Spleen (tissue), 11 donors: ENCODE results near the gene DOCK2. TPM values are rescaled to one million over a fixed set of nuclear protein-coding genes. Genes with fewer than 3 reads are reported as not detected.
"Not testable (repeated sequence)": the region's sequence is repeated elsewhere in the genome, so short reads cannot be mapped to it uniquely, and the experiment has no call there.

Source experiments
- DNase-seq: peaks from one replicate; pipeline ENCODE4 v3.0.0-alpha.2; 2020
- H3K27ac ChIP-seq, 8 donors: fragments of 200-600 bp; sonication (generic) in 7 of 8; 1 replicate in 4 of 8; 2 replicates in 4 of 8; pipeline versions ENCODE4 v1.5.0 to v1.8.0; 2016 to 2021; ENCODE audit warnings: inconsistent platforms in 4 of 8, mild to moderate bottlenecking in 4 of 8, moderate library complexity in 1 of 8
- H3K27me3 ChIP-seq, 7 donors: fragments of 200-600 bp; sonication (generic) in 6 of 7; replicated peaks in 1 of 7; 1 replicate in 4 of 7; 2 replicates in 3 of 7; pipeline versions ENCODE4 v1.5.0 to v1.8.0; 2016 to 2021; ENCODE audit warnings: inconsistent platforms in 3 of 7, mild to moderate bottlenecking in 1 of 7
- H3K36me3 ChIP-seq, 6 donors: fragments of 200-600 bp; sonication (generic) in 5 of 6; 1 replicate in 4 of 6; 2 replicates in 2 of 6; pipeline versions ENCODE4 v1.5.0 to v1.8.0; 2016 to 2021; ENCODE audit warnings: inconsistent platforms in 2 of 6
- H3K4me1 ChIP-seq, 6 donors: fragments of 200-600 bp; sonication (generic) in 5 of 6; 1 replicate in 3 of 6; 2 replicates in 3 of 6; pipeline versions ENCODE4 v1.5.0 to v1.8.0; 2016 to 2021; ENCODE audit warnings: inconsistent platforms in 3 of 6
- H3K4me3 ChIP-seq, 8 donors: fragments of 200-600 bp; sonication (generic) in 7 of 8; 1 replicate in 4 of 8; 2 replicates in 4 of 8; pipeline versions ENCODE4 v1.5.0 to v1.8.0; 2016 to 2021; ENCODE audit warnings: inconsistent platforms in 4 of 8, mild to moderate bottlenecking in 4 of 8, moderate library complexity in 2 of 8
- H3K9me3 ChIP-seq, 8 donors: fragments of 200-600 bp; sonication (generic) in 7 of 8; 1 replicate in 4 of 8; 2 replicates in 4 of 8; pipeline versions ENCODE4 v1.5.0 to v1.8.0; 2016 to 2021; ENCODE audit warnings: inconsistent platforms in 4 of 8
- POLR2A ChIP-seq, 3 donors: fragments of 450-650 bp; IDR thresholded peaks; one replicate each; pipeline ENCODE4 v1.5.1; 2017; ENCODE audit warnings: antibody characterized with exemption in 3 of 3, mild to moderate bottlenecking in 1 of 3
- POLR2AphosphoS5 ChIP-seq, 3 donors: sonication (generic); formaldehyde crosslinking; IDR thresholded peaks; one replicate each; pipeline ENCODE4 v1.5.1; 2017; ENCODE audit warnings: antibody characterized with exemption in 3 of 3
- WGBS, 5 donors: extraction: QIAGEN DNeasy Blood & Tissue Kit in 3 of 5; methylation state at CpG; one replicate each; pipeline versions ENCODE4 v1.1.5 to v1.1.7; 2013 to 2018; 5-methylcytosine and 5-hydroxymethylcytosine counted together
- intact Hi-C: fragments of 100-400 bp; cut with DNase I; formaldehyde crosslinking; loops from one replicate; pipeline ENCODE4 v1.15.0; 2023; ENCODE audit warnings: low total_unique reads
- polyA plus RNA-seq, 3 donors: library from polyadenylated mRNA; stranded (reverse); fragments of 200-250 nt; gene quantifications; one replicate each; pipeline ENCODE4 v1.2.1, GENCODE V29; 2013
- total RNA-seq, 7 donors: library from RNA; depleted of rRNA in 3 of 7; stranded (reverse); fragments of >200 nt in 3 of 7; fragmentation: NEBNext Ultra II Directional in 4 of 7; extraction: Animal tissue kit (Norgen Biotek cat#: 25700) in 4 of 7; gene quantifications; one replicate each; pipeline versions ENCODE4 v1.1.0 to v1.2.1, GENCODE V29; 2016 to 2021
- TF ChIP-seq, protein P1 (sequence below), 11 experiments: fragments of 200-600 bp in 7 of 11; fragments of 450-650 bp in 4 of 11; sonication (generic) in 4 of 11; IDR thresholded peaks in 8 of 11; conservative IDR thresholded peaks in 3 of 11; 1 replicate in 7 of 11; 2 replicates in 4 of 11; pipeline versions ENCODE4 v1.4.0 to v1.8.0; 2016 to 2021; ENCODE audit warnings: antibody characterized with exemption in 11 of 11, inconsistent platforms in 4 of 11, mild to moderate bottlenecking in 1 of 11
- donor health status: healthy with polysubstance abuse.
- donor health status: DM: no; HTN: no; CAD: no; lungs with moderate emphysema.
- donor health status: DM: no; HTN: no; CAD: no.
- donor health status: Bipolar disorder and iron deficiency.
- donor health status: healthy.
- donor health status: DM: no; HTN: no; CAD: no.
- donor health status: DM: yes; HTN: yes; CAD: no.

DOCK2 gene
- total and polyA plus RNA-seq, 10 donors: 30.6 to 321 (median 198) TPM

DNA sequence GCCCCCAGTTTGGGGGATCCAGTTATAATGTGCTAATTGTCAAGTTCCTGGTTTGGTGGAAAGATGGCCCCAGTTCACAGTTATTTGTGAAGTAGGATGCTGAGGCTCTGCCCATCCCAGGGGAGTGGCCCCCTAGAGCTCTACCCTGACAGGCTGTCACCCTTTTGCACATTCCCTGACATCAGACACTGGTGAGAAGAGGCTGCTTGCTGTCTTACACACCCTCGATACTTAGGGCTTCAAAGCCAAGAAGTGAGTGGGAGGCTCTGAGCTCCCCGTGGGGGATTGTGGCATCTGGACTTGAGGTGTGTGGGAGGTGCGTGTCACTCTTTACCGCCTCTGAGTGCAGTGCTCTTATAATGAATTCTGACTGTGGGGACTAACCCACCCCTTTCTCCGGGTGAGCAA is 168.5 kb downstream of the DOCK2 start:
- intact Hi-C loops: no loop called here
- DNase-seq: no peak
- no peaks in the 10 kb centered on the region for H3K27me3 ChIP-seq
- no peak for TF ChIP-seq POLR2AphosphoS5 (IDR thresholded peaks at IDR 0.05)
- no peak for TF ChIP-seq POLR2A (IDR thresholded peaks at IDR 0.05)
- TF ChIP-seq, protein P1, sequence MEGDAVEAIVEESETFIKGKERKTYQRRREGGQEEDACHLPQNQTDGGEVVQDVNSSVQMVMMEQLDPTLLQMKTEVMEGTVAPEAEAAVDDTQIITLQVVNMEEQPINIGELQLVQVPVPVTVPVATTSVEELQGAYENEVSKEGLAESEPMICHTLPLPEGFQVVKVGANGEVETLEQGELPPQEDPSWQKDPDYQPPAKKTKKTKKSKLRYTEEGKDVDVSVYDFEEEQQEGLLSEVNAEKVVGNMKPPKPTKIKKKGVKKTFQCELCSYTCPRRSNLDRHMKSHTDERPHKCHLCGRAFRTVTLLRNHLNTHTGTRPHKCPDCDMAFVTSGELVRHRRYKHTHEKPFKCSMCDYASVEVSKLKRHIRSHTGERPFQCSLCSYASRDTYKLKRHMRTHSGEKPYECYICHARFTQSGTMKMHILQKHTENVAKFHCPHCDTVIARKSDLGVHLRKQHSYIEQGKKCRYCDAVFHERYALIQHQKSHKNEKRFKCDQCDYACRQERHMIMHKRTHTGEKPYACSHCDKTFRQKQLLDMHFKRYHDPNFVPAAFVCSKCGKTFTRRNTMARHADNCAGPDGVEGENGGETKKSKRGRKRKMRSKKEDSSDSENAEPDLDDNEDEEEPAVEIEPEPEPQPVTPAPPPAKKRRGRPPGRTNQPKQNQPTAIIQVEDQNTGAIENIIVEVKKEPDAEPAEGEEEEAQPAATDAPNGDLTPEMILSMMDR (IDR thresholded peaks at IDR 0.05 in 8 of 11, conservative IDR thresholded peaks at IDR 0.05 in 3 of 11): no peak
- 26 to 73% (median 51%) methylated on average over 4 to 5 of the region's 5 CpGs for WGBS, 5 donors
- no peak overlapping the region for H3K27ac ChIP-seq
- no peak overlapping the region for H3K4me3 ChIP-seq
- peaks cover 0 to 83% (median 14%) of the 10 kb centered on the region in 6 donors for H3K36me3 ChIP-seq
- peaks cover 0 to 40% (median 7%) of the 10 kb centered on the region in 6 donors for H3K4me1 ChIP-seq
- no peaks in the 10 kb centered on the region for H3K9me3 ChIP-seq

DNA sequence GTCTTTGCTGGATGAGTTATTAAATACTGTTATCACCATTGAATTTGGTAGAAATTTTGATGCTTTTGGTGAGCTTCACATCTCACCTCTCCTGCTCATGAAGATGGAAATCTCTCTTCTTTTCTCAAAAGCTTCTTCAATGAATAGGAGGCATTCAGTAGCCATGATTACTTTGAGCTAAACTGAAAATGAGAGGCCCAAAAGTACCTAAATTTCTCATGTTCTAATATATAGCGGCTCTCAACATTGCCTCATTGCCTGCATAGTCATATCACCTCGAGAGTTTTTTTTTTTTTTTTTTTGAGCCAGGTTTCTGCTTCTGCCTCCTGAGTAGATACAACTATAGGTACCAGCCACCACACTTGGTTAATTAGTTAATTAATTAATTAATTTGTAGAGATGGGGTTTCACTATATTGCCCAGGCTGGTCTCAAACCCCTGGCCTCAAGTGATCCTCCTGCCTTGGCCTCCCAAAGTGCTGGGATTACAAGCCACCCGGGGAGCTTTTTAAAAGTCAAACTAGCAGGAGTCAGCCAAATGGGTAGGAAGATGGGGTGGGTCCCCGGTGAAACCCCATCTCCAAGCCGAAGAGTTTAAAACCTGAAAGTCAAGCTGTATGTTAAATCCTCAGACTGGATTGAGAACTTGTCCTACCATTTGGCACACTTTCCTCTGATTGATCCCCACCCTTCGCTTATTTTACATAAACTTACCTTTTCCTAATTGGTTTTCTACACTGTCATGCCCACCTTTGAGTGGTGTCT is 169.0 kb downstream of the DOCK2 start:
- intact Hi-C loops: no loop called here
- 71 to 87% (median 77%) methylated on average over 6 of the region's 6 CpGs for WGBS, 5 donors

DNA sequence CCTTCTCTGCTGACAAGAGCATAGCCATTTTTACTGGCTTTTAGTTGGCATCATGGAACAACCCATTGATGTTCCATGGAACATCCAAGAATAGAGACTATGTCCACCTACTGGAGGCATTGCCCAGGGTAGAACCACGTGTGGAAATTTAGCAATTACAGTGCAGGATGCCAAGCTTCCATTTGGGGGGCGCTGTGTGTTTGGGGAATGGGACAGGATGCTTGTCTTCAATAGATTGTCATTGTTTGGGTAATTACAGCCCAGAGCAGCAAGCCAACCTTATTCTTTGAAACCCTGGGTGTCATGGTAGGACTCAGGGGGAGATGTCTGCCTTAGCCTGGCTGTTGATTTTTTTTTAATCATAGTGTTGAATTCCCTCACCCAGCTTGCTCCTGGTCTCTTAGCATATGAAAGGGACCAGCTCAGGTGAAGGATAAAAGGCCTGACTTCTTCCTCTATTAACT is 171.1 kb downstream of the DOCK2 start:
- 43 to 84% (median 72%) methylated on average over 2 of the region's 2 CpGs for WGBS, 5 donors

More for the DNA sequence above, 169.0 kb downstream of the DOCK2 start:
- Histone ChIP-seq H3K36me3 (peaks cover 0 to 89% (median 14%) of the 10 kb centered on the region in 6 donors), H3K27me3 (no peaks in the 10 kb centered on the region), H3K27ac (no peak overlapping the region), H3K9me3 (no peaks in the 10 kb centered on the region), H3K4me1 (peaks cover 0 to 40% (median 7%) of the 10 kb centered on the region in 6 donors), H3K4me3 (no peak overlapping the region)
- DNase-seq: no peak
- TF ChIP-seq, protein P1 (IDR thresholded peaks at IDR 0.05 in 8 of 11, conservative IDR thresholded peaks at IDR 0.05 in 3 of 11): no peak
- TF ChIP-seq POLR2A (IDR thresholded peaks at IDR 0.05) (no peak), POLR2AphosphoS5 (IDR thresholded peaks at IDR 0.05) (no peak)

DNA sequence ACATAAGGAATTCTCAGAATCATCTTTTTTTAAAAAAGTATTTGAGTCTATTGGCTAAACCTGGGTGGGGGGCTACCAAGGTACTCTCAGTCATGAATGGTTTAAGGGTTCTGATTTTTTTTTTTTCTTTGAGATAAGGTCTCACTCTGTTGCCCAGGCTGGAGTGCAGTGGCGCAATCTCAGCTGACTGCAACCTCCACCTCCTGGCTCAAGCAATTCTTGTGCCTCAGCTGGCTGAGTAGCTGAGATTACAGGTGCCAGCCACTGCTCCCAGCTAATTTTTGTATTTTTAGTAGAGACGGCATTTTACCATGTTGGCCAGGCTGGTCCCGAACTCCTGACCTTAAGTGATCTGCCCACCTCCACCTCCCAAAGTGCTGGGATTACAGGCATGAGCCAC is 171.8 kb downstream of the DOCK2 start:
- H3K27ac ChIP-seq, intact Hi-C loops, H3K4me3 ChIP-seq, H3K9me3 ChIP-seq, H3K27me3 ChIP-seq, DNase-seq: not testable (repeated sequence)
- H3K4me1 ChIP-seq: peaks cover 0 to 25% (median 3%) of the 10 kb centered on the region in 6 donors
- WGBS, 5 donors: 94 to 100% (median 95%) methylated on average over 3 of the region's 3 CpGs
- H3K36me3 ChIP-seq: peaks cover 0 to 99% (median 15%) of the 10 kb centered on the region in 6 donors

More for the DNA sequence above, 171.1 kb downstream of the DOCK2 start:
- Histone ChIP-seq H3K4me1 (peaks cover 0 to 32% (median 5%) of the 10 kb centered on the region in 6 donors), H3K4me3 (no peak overlapping the region), H3K27ac (no peak overlapping the region), H3K27me3 (no peaks in the 10 kb centered on the region), H3K36me3 (peaks cover 0 to 99% (median 20%) of the 10 kb centered on the region in 6 donors), H3K9me3 (no peaks in the 10 kb centered on the region)
- intact Hi-C loops: no loop called here
- no peak for DNase-seq
- TF ChIP-seq, protein P1 (IDR thresholded peaks at IDR 0.05 in 8 of 11, conservative IDR thresholded peaks at IDR 0.05 in 3 of 11): no peak
- no peak for TF ChIP-seq POLR2AphosphoS5 (IDR thresholded peaks at IDR 0.05)
- TF ChIP-seq POLR2A (IDR thresholded peaks at IDR 0.05): no peak
